Adrenal gland (tissue), 12 donors: ENCODE measurements around the gene C8B. TPM values are rescaled to one million over a fixed set of nuclear protein-coding genes. Genes with fewer than 3 reads are reported as not detected.

Experiments used
- DNase-seq, 7 donors: peaks; one replicate each; pipeline ENCODE4 v3.0.0-alpha.2; 2019 to 2020
- H3K27ac ChIP-seq, 5 donors: fragments of 200-600 bp; sonication (generic) in 4 of 5; 1 replicate in 3 of 5; 2 replicates in 2 of 5; pipeline versions ENCODE4 v1.5.1 to v1.8.0; 2016 to 2020; ENCODE audit warnings: mild to moderate bottlenecking in 1 of 5
- H3K27me3 ChIP-seq: fragments of 200-600 bp; 2 replicates; pipeline ENCODE4 v1.8.0; 2021
- H3K36me3 ChIP-seq, 2 donors: fragments of 200-600 bp; replicated peaks in 1 of 2; 1 replicate in 1 of 2; 2 replicates in 1 of 2; pipeline versions ENCODE4 v1.5.1 to v1.8.0; 2018 to 2022
- H3K4me1 ChIP-seq, 2 donors: fragments of 200-600 bp; replicated peaks in 1 of 2; 1 replicate in 1 of 2; 2 replicates in 1 of 2; pipeline versions ENCODE4 v1.5.1 to v1.8.0; 2018 to 2021
- H3K4me3 ChIP-seq, 4 donors: fragments of 200-600 bp; sonication (generic) in 3 of 4; one replicate each; pipeline ENCODE4 v1.5.1; 2016 to 2018
- H3K9me3 ChIP-seq, 3 donors: fragments of 200-600 bp; sonication (generic) in 1 of 3; replicated peaks in 1 of 3; 1 replicate in 2 of 3; 2 replicates in 1 of 3; pipeline versions ENCODE4 v1.5.1 to v1.8.0; 2016 to 2021
- CTCF ChIP-seq, 6 experiments: fragments of 450-650 bp in 4 of 6; fragments of 200-600 bp in 2 of 6; sonication (generic) in 1 of 6; IDR thresholded peaks; 1 replicate in 5 of 6; 2 replicates in 1 of 6; pipeline versions ENCODE4 v1.5.1 to v1.8.0; 2016 to 2021; ENCODE audit warnings: antibody characterized with exemption in 6 of 6, mild to moderate bottlenecking in 2 of 6, moderate library complexity in 1 of 6
- POLR2A ChIP-seq, 2 donors: fragments of 450-650 bp; IDR thresholded peaks; one replicate each; pipeline ENCODE4 v1.6.1; 2017; ENCODE audit warnings: antibody characterized with exemption in 2 of 2, mild to moderate bottlenecking in 2 of 2, moderate library complexity in 1 of 2
- WGBS, 4 donors: extraction: QIAGEN DNeasy Blood & Tissue Kit in 2 of 4; methylation state at CpG; one replicate each; pipeline versions ENCODE4 v1.1.5 to v1.1.7; 2013 to 2017; 5-methylcytosine and 5-hydroxymethylcytosine counted together
- intact Hi-C, 2 donors: fragments of 100-400 bp; cut with DNase I; formaldehyde crosslinking; loops; one replicate each; pipeline versions ENCODE4 v1.14.1 to v1.15.0; 2022 to 2023
- polyA plus RNA-seq, 3 donors: library from polyadenylated mRNA; stranded (reverse); fragments of 200-250 nt in 2 of 3; fragments of 350-450 nt in 1 of 3; fragmentation: Illumina TruSeq in 1 of 3; extraction: RNeasy Lipid Tissue Mini Kit (QIAGEN cat#74804) in 1 of 3; gene quantifications; one replicate each; pipeline ENCODE4 v1.2.3, GENCODE V29; 2013 to 2014
- total RNA-seq, 9 donors: library from RNA; depleted of rRNA in 4 of 9; stranded (reverse); fragments of >200 nt in 4 of 9; fragments of 120-200 nt in 1 of 9; fragmentation: NEBNext Ultra II Directional in 1 of 9; extraction: Animal tissue kit (Norgen Biotek cat#: 25700) in 1 of 9; gene quantifications; one replicate each; pipeline versions ENCODE4 v1.1.0 to v1.2.4, GENCODE V29; 2013 to 2023
- donor health status: healthy with polysubstance abuse.
- donor health status: Bipolar disorder and iron deficiency.
- donor health status: DM: yes; HTN: yes; CAD: no.
- donor health status: DM: no; HTN: no; CAD: no.
- donor health status: DM: no; HTN: no; CAD: no.
- donor health status: DM: yes; HTN: yes; CAD: no.

The C8B gene
- total and polyA plus RNA-seq, 12 donors, result 0.03 TPM; not detected in 11

- no peak overlapping the region for H3K4me3 ChIP-seq
- no peak for TF ChIP-seq POLR2A (IDR thresholded peaks at IDR 0.05)
- no peak for TF ChIP-seq CTCF (IDR thresholded peaks at IDR 0.05)
- H3K9me3 ChIP-seq, result no peaks in the 10 kb centered on the region
- DNase-seq, result no peak
- no peaks in the 10 kb centered on the region for H3K4me1 ChIP-seq
- intact Hi-C loops, result no loop called here
- 68 to 89% (median 79%) methylated on average over 2 of the region's 2 CpGs for WGBS, 4 donors
- no peaks in the 10 kb centered on the region for H3K27me3 ChIP-seq
- no peak overlapping the region for H3K27ac ChIP-seq
- H3K36me3 ChIP-seq, result no peaks in the 10 kb centered on the region
These were observed 20.6 kb upstream of the C8B start for GRCh38 chr1:56986397-56986796.

GRCh38 chr1:56985857-56986256, 20.0 kb upstream of the C8B start:
- no peak overlapping the region for H3K4me3 ChIP-seq
- WGBS, 4 donors, result 74 to 87% (median 79%) methylated on average over 2 of the region's 2 CpGs

GRCh38 chr1:56983484-56983883, 17.7 kb upstream of the C8B start:
- Histone ChIP-seq H3K27ac (no peak overlapping the region), H3K9me3 (no peaks in the 10 kb centered on the region), H3K27me3 (no peaks in the 10 kb centered on the region), H3K36me3 (no peaks in the 10 kb centered on the region), H3K4me1 (no peaks in the 10 kb centered on the region), H3K4me3 (no peak overlapping the region)
- TF ChIP-seq POLR2A (IDR thresholded peaks at IDR 0.05) (no peak), CTCF (IDR thresholded peaks at IDR 0.05) (no peak)
- 74 to 82% (median 76%) methylated on average over 6 of the region's 6 CpGs for WGBS, 4 donors
- no peak for DNase-seq
- intact Hi-C loops, result no loop called here

More at GRCh38 chr1:56985857-56986256, 20.0 kb upstream of the C8B start:
- TF ChIP-seq POLR2A (IDR thresholded peaks at IDR 0.05) (no peak), CTCF (IDR thresholded peaks at IDR 0.05) (no peak)
- Histone ChIP-seq H3K9me3 (no peaks in the 10 kb centered on the region), H3K27me3 (no peaks in the 10 kb centered on the region), H3K27ac (no peak overlapping the region), H3K36me3 (no peaks in the 10 kb centered on the region), H3K4me1 (no peaks in the 10 kb centered on the region)
- intact Hi-C loops, result no loop called here
- no peak for DNase-seq

GRCh38 chr1:56979986-56980755, 14.4 kb upstream of the C8B start:
- Histone ChIP-seq H3K4me3 (no peak overlapping the region), H3K9me3 (no peaks in the 10 kb centered on the region), H3K27ac (no peak overlapping the region), H3K27me3 (no peaks in the 10 kb centered on the region), H3K36me3 (no peaks in the 10 kb centered on the region), H3K4me1 (no peaks in the 10 kb centered on the region)
- intact Hi-C loops, result no loop called here
- DNase-seq, result no peak
- 49 to 62% (median 55%) methylated on average over 4 of the region's 4 CpGs for WGBS, 4 donors
- no peak for TF ChIP-seq CTCF (IDR thresholded peaks at IDR 0.05)
- TF ChIP-seq POLR2A (IDR thresholded peaks at IDR 0.05), result no peak
